GM12892 (cell line): ENCODE results near the gene IKBKG.

Experiments
- DNase-seq: peaks from one replicate; pipeline ENCODE4 v3.0.0; 2011; ENCODE audit not compliant: insufficient read length
- FAIRE-seq: peaks from 2 replicates; lab custom pipeline; 2011; peaks lifted over from hg19 to GRCh38; lab: Jason Lieb, UNC
- POLR2A ChIP-seq: IDR thresholded peaks from 2 replicates; pipeline ENCODE4 v1.6.1; 2011; ENCODE audit warnings: low read depth, low read length, control low read depth
- POLR2AphosphoS5 ChIP-seq: IDR thresholded peaks from 2 replicates; pipeline ENCODE4 v1.6.1; 2011; ENCODE audit warnings: low read depth, low read length, control low read depth
- TAF1 ChIP-seq: IDR thresholded peaks from 2 replicates; pipeline ENCODE4 v1.6.1; 2011; ENCODE audit warnings: low read depth, mild to moderate bottlenecking, control low read depth, low read length, borderline replicate concordance

Gene IKBKG

DNA sequence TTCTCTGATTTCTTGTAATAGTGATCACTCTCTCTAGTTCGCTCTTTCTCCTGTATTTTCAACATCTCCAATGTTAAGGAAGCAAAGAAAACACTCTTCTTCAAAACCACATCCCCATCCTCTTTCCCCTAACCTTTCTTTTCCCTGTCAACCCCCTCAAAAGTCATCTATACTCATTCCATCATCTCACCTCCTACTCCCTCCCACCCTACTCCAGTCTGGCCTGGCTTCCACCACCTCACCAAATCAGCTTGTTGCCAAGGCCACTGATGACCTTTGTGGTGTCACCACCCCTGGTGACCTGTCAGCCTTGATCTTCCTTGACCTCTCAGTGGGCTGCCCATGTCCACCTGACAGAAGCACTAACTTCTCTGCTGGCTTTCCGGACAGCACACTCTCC is 33.7 kb upstream of the IKBKG start:
- TF ChIP-seq POLR2A: no peak
- no peak for TF ChIP-seq TAF1
- TF ChIP-seq POLR2AphosphoS5: no peak
- DNase-seq: no peak
- no peak for FAIRE-seq

DNA sequence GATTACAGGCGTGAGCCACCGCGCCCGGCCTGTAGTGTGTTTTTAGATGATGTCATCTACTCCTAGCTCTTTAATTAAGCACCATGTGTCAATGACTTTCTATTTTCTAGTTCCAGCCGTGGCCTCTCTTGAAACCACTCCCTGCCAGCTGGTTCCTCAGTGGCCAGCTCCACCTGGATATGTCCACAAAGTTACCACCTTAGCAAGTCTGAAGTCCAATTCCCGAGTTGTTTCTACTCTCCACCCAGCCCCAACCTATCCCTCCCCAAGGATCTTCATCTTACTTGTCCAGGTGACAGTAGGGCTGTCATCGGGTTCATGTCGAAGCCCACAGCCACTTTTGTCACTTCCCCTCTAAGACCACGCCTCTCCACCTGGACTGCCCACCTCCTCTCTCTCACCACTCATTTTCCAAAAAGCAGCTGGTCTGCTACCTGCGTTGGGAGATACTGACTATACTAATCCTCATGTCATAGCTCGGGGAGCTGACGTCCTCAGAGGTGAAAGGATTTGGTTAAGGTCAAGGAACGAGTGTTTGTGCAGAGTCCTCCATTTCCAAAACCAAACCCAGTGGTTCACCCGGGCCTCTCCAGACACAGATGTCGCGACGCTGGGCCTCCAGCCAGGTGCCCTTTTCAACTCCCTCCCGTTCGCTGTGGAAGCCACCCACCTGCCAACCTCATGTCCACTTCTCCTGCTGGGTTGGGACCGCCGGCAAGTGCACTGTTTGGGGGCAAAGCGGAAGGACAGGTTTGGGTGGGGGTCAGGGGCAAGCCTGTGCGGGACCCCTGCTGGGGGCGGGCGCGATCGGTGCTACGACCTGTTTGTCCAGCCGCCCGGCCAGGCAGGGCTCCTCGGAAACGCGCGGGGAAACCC is 32.1 kb upstream of the IKBKG start:
- TF ChIP-seq POLR2A: no peak; the same call in 1 of the 2 replicates
- TF ChIP-seq POLR2AphosphoS5: no peak
- TF ChIP-seq TAF1: no peak
- peak; percentile 14 for FAIRE-seq
- DNase-seq: no peak

DNA sequence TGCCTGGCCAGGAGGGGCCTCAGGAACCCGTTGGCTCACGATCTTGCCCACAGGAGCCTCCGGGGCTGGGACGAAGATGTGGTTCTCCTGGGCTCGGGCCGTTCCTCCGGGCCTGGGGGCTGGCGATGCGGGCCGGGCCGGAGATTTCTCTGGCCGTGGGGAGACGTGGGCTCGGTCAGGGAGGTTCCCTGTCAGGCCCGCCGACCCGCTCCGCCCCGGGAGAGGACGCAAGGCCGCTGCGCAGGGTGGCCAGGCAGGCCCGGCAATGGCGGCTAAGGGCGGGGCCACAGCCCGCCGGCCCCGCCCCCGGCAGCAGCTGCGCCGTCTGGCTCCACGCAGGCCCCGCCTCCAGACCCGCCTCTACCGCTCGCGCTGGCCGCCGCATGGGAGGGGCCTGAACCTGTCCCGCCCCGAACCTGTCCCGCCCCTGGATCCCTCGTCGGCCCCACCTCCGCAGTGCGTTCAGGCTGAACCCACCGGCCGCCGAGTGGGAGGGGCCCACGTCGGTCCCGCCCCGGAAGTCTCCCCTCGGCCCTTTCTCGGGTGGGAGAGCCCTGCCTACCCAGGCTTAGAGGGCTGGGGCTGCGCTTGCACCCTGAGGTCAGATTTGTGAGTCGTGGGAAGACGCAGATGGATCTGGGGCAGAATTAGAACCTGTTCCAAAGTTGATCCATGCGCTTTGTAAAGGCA is 31.3 kb upstream of the IKBKG start, which contains the start of gene FAM3A:
FAM3A (minus strand) TSS at position 267 of the 690 bp plus-strand sequence. CDS start 460 bp downstream, outside the sequence.
- DNase-seq: peak; percentile 65
- FAIRE-seq: peak; percentile 86
- peak; percentile 57; the same call in 1 of the 2 replicates for TF ChIP-seq POLR2AphosphoS5
- TF ChIP-seq TAF1: peak; percentile 32; the same call in 1 of the 2 replicates
- peak; percentile 63 for TF ChIP-seq POLR2A

DNA sequence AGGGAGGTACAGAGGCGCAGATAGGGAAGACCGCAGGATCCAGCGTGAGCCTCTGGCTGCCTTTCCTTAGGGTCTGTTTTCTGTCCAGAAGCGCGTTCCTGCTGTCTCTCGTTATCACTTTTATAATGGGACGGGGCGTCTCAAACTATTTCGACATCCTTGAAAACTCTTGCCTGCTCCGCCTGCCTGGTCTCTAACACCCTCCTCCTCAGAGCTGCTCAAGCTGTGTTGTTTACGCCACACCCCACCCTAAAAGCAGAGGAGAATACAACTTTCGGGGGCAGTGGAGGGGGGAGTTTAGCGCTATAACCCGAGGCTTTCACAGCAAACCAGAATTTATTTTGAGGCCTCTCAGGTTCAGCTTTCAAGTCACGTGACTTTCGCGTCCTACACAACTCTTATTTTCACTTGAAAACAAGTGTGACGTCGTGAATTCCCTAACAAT is 30.7 kb upstream of the IKBKG start:
- FAIRE-seq (no peak), DNase-seq (no peak)
- TF ChIP-seq TAF1 (no peak), POLR2A (no peak), POLR2AphosphoS5 (no peak)

DNA sequence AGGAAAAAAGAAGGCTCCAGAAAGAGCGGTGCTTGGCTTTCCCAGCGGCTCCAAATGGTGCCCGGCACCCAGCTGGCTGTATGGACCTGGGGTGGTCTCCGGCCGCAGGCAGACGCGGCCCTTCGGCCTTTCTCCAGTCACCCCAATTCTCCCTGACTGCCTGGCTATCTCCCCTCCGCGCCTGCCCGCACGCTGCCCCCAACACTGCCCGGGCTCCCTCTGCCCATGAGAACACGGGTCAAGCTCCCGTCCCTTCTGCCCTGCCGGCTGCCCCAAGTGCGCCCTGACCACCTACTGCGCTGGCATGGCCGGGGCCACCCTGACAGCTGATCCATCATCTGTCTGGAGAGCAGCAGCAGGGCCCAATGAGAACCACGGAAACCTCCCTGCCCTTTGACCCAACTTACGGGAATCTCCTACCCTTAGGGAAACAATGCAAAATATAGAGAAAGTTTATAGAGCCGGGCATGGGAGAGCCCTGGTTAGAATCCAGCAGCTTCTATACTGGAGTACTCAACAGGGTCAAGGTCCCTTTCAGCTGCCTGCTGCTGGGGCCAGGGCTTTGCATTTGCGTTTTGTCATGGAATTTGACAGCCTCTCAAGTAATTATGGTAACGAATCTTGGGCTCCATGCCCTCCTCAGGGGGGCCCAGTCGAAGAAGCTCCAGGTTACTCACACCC is 30.2 kb upstream of the IKBKG start:
- no peak for DNase-seq
- FAIRE-seq: no peak
- TF ChIP-seq TAF1 (no peak), POLR2A (no peak), POLR2AphosphoS5 (no peak)

DNA sequence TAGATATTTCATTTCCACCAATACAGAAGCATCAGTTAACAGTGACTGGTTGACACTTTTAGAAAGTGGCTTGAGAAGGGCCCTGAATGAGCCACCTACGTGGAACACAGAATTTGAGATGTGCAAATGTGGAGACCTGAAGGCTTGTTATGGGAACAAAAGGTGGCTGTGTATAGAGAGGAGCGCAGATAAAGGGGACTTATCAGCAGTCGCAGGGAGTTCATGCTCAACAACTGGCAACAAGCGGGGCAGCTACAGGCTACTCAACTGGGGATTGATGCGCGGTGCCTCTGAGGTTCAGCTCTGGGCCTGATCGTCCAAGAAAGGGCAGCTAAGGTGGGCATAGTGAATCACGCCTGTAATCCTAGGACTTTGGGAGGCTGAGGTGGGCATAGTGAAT is 28.0 kb upstream of the IKBKG start:
- DNase-seq (no peak), FAIRE-seq (no peak)
- TF ChIP-seq POLR2A (no peak), POLR2AphosphoS5 (no peak), TAF1 (no peak)

DNA sequence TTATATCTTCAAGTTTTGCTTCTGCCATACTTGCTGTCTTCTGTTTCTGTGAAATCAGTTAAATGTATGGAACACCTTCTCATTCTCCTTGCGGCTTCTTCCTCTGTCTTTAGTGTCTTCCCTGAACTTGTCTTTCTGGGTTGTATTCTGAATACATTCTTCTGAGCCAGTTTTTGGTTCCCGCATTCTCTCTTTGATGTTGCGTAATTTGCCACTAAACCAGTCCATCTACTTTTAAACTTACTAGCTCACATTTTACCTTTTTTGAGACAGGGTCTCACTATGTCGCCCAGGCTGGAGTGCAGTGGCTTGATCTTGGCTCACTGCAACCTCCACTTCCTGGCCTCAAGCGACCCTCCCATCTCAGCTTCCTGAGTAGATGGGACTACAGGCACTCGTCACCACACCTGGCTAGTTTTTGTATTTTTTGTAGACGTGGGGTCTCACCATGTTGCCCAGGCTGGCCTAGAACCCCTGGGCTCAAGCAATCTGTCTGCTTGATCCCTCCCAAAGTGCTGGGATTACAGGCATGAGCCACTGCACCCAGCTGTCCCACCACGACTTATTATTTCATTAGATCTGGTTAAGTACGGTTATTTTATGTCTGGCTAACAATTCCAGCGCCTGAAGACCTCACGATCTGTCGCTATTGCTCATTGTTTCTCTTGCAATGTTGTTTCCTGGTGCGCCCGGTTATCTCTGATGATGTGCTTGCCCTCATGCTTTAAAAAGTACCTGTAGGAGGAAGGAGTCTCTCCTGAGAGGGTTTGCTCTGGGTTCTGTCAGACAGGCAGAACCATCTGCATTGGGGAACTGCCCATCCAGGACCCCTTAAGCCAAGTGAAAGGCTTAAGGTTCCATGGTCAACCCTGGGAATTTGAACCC is 21.6 kb upstream of the IKBKG start:
- TF ChIP-seq POLR2AphosphoS5: no peak
- no peak for TF ChIP-seq TAF1
- no peak for TF ChIP-seq POLR2A
- no peak for DNase-seq
- no peak for FAIRE-seq

DNA sequence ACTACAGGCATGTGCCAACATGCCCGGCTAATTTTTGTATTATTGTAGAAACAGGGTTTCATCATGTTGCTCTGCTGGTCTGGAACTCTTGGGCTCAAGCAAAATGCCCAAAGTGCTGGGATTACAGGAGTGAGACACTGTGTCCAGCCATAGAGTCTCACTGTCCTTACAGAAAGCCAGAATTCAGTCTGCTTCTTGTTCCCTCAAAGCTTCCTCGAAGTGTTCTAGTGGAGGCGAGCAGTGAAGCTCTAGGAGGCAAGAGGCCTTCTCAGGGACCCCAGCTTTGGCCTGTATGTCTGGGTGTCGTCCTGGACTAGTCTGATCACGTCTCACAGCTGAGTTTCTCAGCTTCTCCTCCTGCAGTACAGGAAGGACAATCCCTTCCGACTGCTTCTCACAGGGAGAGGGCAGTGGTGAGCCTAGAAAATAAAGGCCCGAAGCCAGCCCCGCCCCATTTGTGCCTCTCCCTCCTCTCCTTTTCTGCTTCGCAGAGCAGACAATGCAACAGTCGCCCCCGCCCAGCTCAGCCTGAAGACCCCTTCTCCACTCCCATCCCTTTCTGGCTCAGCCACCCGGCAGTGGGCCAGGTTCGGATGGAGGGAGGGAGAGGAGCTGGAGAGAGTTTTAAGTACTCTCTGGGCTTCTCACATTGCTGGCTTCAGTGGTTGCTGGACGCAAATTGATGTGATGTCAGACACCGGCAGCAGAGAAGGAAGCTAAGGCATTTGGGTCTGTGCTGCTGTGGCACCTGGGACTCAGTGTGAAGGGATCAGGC is 20.3 kb upstream of the IKBKG start:
- DNase-seq (peak; percentile 47), FAIRE-seq (peak; percentile 87)
- TF ChIP-seq TAF1 (no peak), POLR2A (peak; percentile 28; the same call in 1 of the 2 replicates), POLR2AphosphoS5 (no peak; the same call in 1 of the 2 replicates)

DNA sequence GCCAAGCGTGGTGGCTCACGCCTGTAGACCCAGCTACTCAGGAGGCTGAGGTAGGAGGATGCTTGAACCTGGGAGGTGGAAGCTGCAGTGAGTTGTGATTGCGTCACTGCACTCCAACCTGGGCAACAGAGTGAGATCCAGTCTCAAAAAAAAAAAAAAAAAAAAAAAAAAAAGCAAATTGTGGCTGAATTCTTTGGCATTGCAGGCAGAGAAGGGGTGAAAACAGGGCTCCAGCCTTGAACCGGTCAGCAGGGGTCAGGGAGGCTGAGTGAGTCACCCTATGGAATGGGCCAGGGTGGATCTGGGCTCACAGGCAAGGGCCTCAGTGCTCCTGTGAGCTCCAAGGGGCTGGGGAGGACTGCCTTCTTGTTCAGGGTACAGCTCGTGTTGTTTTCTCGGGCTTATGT is 18.2 kb upstream of the IKBKG start:
- FAIRE-seq: no peak
- no peak for TF ChIP-seq POLR2AphosphoS5
- TF ChIP-seq POLR2A: no peak
- TF ChIP-seq TAF1: no peak
- no peak for DNase-seq

DNA sequence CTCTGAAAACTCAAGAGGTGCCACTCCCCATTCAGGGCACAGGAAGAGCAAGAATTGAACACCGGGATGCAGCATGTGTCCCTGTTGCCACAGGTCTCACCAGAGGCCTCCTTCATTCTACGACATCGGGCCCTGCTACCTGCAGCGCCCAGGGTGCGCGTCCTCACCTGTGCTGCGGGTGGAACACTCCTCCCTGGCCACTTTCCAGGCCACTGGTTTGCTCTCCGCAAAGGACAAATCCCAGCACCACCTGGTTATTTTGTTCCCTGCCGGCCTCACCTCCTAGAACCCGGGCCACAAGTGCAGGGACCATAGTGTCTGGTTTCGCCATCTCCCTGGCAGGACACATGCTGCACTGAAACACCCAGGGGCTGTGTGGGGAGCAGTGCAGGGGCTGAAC is 17.1 kb upstream of the IKBKG start:
- TF ChIP-seq TAF1 (no peak), POLR2A (no peak), POLR2AphosphoS5 (no peak)
- DNase-seq (no peak), FAIRE-seq (no peak)
